DMS53 (cell line): ENCODE measurements around the gene GRB10.

Source experiments
- DNase-seq: peaks from one replicate; lab custom pipeline; 2025; lab: John Stamatoyannopoulos, UW

The GRB10 gene

DNA sequence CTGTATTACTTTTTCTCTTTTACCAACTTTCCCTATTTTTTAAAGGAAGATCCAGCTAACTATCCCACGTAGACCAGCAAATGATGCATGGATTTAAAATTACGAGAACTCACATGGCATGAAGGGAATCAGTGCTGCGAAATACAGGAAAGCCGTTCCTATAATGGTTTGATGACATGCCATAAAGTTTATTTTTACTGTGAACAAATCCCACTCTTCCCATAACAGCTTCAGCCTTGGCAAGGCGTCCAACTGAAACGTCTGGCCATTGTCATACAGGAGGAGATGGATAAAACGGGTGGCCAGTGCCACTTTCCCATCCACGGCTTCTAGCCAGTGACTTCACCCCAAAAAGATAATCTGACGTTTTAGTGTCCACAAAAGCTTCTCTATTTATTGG, 111.3 kb downstream of the GRB10 start:
- no peak for DNase-seq

DNA sequence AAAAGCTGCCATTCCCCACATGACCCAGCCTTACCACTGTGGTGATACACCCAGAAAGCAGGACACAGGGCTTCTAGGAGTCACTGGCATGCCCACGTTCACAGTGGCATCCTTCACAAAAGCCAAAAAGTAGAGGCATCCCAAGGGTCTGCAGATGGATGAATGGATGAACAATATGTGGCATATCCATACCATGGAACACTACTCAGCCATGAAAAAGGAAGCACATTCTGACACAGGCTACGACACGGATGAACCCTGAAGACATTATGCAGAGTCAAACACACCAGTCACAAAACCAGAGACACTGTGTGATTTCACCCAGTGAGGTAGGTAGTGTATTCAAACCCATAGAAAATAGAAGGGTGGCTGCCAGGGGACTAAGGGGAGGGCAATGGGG, 112.8 kb downstream of the GRB10 start:
- DNase-seq: no peak

GRCh38 chr7:50667789-50668226, 114.9 kb downstream of the GRB10 start:
- DNase-seq: no peak

DNA sequence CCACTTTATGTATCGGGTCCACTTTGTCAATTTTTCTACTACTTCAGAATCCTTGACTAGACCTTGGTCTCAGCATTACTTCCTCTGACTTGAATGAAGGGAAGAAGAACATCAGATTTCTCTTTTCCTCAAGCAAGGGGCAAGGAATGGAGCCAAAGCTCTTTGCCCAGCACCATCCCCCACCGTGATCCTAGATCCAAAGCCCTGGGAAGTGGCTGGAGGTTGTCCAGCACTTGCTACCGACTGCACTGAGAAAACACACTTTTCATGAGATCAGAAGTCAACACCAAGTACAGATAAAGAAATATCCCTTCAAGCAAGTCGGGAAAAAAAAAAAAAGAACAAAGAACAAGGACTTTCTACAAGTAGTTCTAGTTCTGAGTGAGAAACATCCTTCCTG, 115.4 kb downstream of the GRB10 start:
- DNase-seq: no peak

- DNase-seq: no peak
Observed at GRCh38 chr7:50666124-50666496, 116.6 kb downstream of the GRB10 start.

DNA sequence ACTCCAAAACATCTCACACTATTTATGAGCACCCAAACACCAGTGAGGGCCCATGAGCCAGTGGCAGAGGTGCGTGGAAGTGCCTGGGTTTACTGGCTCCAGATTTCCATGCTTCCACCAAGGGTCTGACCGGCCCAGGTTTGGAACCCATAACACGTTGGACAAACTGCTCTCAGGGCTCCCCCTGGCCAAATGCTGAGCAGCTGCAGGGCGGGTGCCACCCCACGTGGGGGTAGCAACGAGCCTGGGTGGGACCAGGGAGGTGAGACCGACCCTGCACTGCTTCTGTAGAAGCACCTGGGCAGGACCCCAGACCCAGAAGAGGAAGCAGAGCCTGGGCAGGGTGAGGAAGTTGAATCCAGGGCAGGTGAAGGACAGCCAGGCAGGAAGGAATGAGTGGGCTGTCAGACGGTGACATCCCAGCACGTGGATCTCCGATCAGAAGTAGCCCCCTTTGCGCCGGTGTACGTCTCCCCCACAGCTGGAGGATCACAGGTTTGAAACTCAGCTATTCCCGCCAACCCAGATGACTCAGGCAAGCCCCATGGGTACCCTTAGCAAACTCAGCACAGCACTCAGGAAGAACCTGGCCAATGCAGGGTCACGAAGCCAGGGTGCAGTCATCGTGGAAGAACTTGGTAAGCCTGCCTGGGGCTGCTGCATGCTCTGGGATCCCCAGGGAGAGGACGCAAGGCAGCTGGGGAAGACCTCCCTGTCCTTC, 117.1 kb downstream of the GRB10 start:
- DNase-seq: peak; percentile 4

- DNase-seq: no peak
Observed at GRCh38 chr7:50664937-50665336, 117.8 kb downstream of the GRB10 start.

DNA sequence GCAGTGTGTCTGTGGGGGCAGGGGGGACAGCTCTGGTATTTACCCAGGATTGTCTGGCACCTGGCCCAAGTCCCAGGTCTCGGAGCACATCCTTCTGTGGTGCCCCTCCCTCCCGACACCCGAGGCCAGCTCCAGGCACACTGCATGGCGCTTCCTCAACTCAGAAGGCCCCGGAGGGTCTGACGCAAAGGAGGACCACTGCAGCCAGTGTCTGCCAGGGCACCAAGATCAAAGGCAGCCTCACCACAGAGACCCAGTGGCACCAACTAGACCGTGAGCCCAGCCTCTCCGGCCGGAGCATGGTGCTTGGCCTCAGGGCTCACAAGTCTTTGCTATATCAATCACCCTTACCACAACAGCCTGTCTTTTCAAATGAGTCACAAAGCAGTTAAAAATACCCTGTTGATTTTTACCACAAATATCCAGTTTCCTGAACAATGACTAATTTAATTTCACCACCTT, 118.2 kb downstream of the GRB10 start:
- no peak for DNase-seq

GRCh38 chr7:50663396-50664102, 119.1 kb downstream of the GRB10 start:
- no peak for DNase-seq

DNA sequence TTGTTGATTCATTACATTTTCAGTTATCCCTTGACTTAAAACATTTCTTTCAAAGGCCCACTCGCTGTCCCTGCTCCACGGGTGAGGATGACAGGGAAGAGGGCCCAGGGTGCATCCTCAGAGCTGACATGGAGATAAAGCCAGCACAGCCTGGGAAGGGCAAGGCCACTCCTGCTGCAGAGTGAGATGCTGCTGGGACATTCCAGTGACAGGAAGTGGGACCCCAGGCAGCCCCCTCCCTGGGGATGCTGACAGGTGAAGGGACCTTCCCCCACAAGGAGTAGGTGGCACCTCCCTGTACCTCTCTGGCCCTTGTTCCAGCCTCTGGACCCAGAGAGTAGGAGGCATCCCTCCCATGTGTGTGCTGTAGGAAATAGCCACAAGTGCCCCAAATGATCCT, 119.7 kb downstream of the GRB10 start:
- no peak for DNase-seq

- no peak for DNase-seq
Observed at GRCh38 chr7:50662041-50662694, 120.5 kb downstream of the GRB10 start.

- DNase-seq: no peak
Observed at GRCh38 chr7:50661345-50662040, 121.2 kb downstream of the GRB10 start.

DNA sequence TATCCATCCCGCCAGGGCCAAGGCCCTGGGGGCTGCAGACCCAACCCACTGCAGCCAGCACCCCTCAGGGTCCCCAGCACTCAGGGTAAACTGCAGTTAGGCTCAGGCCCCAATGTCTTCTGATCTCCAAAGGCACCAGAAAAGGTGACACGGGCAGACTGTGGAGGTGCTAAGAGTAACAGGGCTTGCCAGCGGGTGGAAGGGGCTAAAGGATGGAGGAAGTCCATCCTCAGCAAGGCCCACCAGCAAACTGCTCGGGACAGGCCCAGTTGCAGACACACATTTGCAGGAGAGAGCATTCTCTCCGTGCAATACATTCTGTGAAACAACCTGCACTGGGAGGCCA, 121.9 kb downstream of the GRB10 start:
- DNase-seq: no peak

DNA sequence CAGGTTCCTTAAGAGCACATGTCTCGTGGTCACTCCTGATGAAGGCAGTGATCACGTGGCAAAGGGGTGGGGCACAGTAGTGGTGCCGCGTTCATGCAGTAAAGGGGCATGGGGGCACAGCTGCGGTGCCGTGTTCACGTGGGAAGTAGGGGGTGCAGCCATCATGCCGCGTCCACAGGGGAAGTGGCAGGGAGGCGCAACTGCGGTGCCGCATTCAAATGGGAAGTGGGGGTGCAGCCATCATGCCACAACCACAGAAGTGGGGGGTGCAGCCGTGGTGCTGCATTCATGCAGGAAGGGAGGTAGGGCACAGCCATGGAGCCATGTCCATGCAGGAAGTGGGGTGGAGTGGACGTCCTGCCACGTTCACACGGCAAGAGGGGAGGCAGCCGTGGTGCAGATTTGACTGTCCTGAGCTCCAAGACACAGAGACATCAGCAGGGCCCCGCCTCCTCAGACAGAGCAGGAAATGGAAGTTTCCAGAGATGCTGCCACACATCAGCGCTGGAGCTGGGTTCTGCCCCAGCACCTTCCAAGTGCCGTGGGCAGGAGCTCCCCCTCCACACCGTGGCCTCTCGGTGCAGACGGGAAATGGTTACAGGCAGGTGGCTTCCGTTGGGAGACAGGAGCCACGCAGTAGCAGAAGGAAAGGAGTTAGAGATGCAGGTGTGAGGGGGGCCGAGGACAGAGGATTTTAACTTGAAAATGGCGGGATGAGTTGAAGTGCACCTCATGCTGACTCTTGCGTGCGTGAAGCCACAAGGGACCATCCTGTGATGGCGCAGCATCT, 122.5 kb downstream of the GRB10 start:
- DNase-seq: no peak

GRCh38 chr7:50659329-50659965, 123.2 kb downstream of the GRB10 start:
- no peak for DNase-seq

DNA sequence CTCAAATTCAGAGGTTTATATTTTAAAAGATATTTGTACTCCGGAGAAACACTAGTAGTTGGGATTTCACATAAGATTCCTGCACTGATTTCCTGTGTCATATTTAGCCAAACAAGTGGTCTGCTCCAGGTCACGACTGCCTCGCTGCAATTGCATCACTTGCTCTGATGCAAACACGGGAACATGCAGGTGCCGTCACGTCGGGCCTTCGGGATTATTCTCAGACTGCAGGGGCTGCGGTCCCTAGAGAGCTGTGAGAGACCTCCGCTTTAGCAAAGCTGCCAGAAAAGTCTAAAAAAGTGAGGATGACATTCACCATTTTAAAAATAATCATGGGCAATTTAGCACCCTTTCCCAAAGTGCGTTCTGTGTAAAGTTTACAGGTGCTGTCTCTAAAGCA, 124.0 kb downstream of the GRB10 start:
- DNase-seq: no peak

GRCh38 chr7:50657912-50658311, 124.8 kb downstream of the GRB10 start:
- DNase-seq: no peak

DNA sequence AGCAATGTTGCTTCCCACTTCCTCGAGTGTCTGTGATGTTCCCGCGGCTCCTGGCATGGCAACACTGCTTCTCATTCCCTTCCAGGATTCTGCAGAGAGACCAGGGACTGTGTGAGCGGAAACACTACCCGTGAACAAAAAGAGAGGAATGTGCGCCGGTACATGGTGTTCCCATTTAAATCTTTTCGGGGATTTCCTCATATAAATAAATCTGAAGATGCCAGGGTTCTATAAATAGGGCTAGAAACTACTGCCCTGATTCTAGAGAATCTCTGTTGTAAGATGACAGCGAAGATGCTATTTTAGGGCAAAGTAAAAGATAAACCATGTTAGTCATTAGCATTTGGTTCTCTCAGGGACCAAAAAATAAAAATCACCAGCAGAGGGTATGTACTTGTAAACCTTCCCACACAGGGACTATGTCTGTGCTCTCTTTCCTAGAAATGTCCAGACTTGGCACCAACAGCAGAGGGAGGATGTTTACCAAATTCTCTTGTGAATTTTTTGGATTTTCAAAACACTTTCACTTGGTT, 125.3 kb downstream of the GRB10 start:
- DNase-seq: no peak

DNA sequence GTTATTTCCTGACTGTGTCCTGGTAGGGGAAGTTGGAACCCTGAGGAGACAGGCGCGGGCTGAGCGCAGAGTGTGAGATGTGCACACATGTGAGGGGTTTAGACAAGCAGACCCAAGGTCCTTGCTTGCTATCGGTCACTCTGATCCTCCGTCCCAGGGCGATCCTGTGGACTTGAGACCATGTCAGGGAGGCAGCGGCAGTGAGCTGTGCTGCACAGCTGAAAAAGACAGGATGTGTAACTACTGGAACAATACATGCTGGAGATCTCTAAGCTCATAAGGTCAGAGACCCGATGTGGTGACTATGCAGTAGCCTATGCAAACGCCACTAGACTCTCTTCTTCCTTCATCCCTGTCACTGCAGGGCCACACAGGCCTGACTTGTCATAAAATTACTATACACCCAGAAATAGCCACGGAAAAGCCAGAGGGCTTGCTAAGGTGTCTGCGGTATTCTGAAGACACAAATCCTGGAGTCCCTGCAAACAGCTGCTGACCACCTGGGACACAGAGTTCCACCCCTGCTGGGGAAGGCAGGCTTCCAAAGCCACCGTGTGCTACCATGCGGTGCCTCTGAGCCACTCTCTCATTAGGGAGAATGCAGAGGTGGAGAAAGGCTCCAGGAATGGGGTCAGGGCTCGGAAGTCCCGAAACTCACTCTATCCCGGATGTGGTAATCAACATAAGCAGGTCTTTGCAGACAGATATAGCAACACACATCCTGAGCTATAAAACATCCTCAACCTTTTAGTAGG, 126.4 kb downstream of the GRB10 start:
- DNase-seq: no peak

GRCh38 chr7:50655490-50655889, 127.2 kb downstream of the GRB10 start:
- no peak for DNase-seq
